HEK293 (cell line): ENCODE results near the gene HJURP.

ENCODE experiments used
- CTCF ChIA-PET: fragments of 350-600 bp; formaldehyde crosslinking; extraction: SDS; loops from one replicate; lab custom pipeline; 2021; ENCODE audit warnings: antibody characterized with exemption; lab: Yijun Ruan, JAX
- POLR2A ChIA-PET: fragments of 300-600 bp; formaldehyde crosslinking; extraction: SDS; loops from one replicate; lab custom pipeline; 2020; ENCODE audit warnings: antibody characterized with exemption, inconsistent platforms; lab: Yijun Ruan, JAX
- H3K27ac ChIP-seq: fragments of 200-500 bp; sonication (Bioruptor generic); 2 replicates; pipeline ENCODE4 v1.5.1; 2014; ENCODE audit warnings: low read depth, low read length, control low read depth, inconsistent platforms; ENCODE audit errors: extremely low read depth
- H3K36me3 ChIP-seq, 2 experiments: fragments of 200-500 bp in 1 of 2; sonication (Bioruptor generic) in 1 of 2; 1 replicate in 1 of 2; 2 replicates in 1 of 2; pipeline ENCODE4 v1.5.1; 2014 to 2017; ENCODE audit warnings: inconsistent platforms in 2 of 2, low read length in 2 of 2; ENCODE audit not compliant: control insufficient read depth in 2 of 2, insufficient read depth in 1 of 2
- H3K4me1 ChIP-seq: fragments of 200-500 bp; sonication (Bioruptor generic); 2 replicates; pipeline ENCODE4 v1.5.1; 2014; ENCODE audit warnings: mild to moderate bottlenecking, low read length, inconsistent platforms; ENCODE audit not compliant: control insufficient read depth, insufficient read depth
- H3K4me3 ChIP-seq: 2 replicates; pipeline ENCODE4 v1.5.1; 2011; ENCODE audit warnings: low read depth, mild to moderate bottlenecking, control low read depth, low read length, moderate library complexity
- H3K9me3 ChIP-seq: fragments of 200-500 bp; sonication (Bioruptor generic); 2 replicates; pipeline ENCODE4 v1.5.1; 2014; ENCODE audit warnings: low read depth, low read length, inconsistent platforms; ENCODE audit not compliant: control insufficient read depth, insufficient read depth
- BCL11A ChIP-seq: fragments of 450-650 bp; formaldehyde crosslinking; IDR thresholded peaks from 2 replicates; pipeline ENCODE4 v1.5.1; 2016; ENCODE audit warnings: low read depth, missing biosample characterization, missing genetic modification characterization
- GLIS2 ChIP-seq: fragments of 450-650 bp; formaldehyde crosslinking; IDR thresholded peaks from 2 replicates; pipeline ENCODE4 v1.5.1; 2016; ENCODE audit warnings: missing biosample characterization, missing genetic modification characterization
- HOXC10 ChIP-seq: sonication (generic); formaldehyde crosslinking; IDR thresholded peaks from 2 replicates; pipeline ENCODE4 v1.8.1; 2023; ENCODE audit warnings: mild to moderate bottlenecking, missing genetic modification reagents
- WT1 ChIP-seq: fragments of 450-650 bp; formaldehyde crosslinking; IDR thresholded peaks from 2 replicates; pipeline ENCODE4 v1.5.1; 2016; ENCODE audit warnings: missing biosample characterization, missing genetic modification characterization
- ZBTB1 ChIP-seq: fragments of 450-650 bp; formaldehyde crosslinking; IDR thresholded peaks from 2 replicates; pipeline ENCODE4 v1.5.1; 2016; ENCODE audit warnings: missing biosample characterization, missing genetic modification characterization
- ZBTB49 ChIP-seq: fragments of 450-650 bp; formaldehyde crosslinking; IDR thresholded peaks from 2 replicates; pipeline ENCODE4 v1.5.1; 2016; ENCODE audit warnings: missing biosample characterization, missing genetic modification characterization, low read depth
- ZFP3 ChIP-seq: fragments of 450-650 bp; formaldehyde crosslinking; IDR thresholded peaks from 2 replicates; pipeline ENCODE4 v1.5.1; 2016; ENCODE audit warnings: low read depth, missing biosample characterization, missing genetic modification characterization
- ZNF133 ChIP-seq: fragments of 450-650 bp; formaldehyde crosslinking; IDR thresholded peaks from 2 replicates; pipeline ENCODE4 v1.5.1; 2016; ENCODE audit warnings: missing biosample characterization, missing genetic modification characterization
- ZNF138 ChIP-seq: fragments of 450-650 bp; formaldehyde crosslinking; IDR thresholded peaks from 2 replicates; pipeline ENCODE4 v1.5.1; 2016; ENCODE audit warnings: missing biosample characterization, missing genetic modification characterization, borderline replicate concordance
- ZNF140 ChIP-seq: fragments of 450-650 bp; formaldehyde crosslinking; IDR thresholded peaks from 2 replicates; pipeline ENCODE4 v1.5.1; 2016; ENCODE audit warnings: missing biosample characterization, missing genetic modification characterization
- ZNF146 ChIP-seq: fragments of 450-650 bp; formaldehyde crosslinking; IDR thresholded peaks from 2 replicates; pipeline ENCODE4 v1.5.1; 2016; ENCODE audit warnings: missing biosample characterization, missing genetic modification characterization
- ZNF169 ChIP-seq: fragments of 450-650 bp; formaldehyde crosslinking; IDR thresholded peaks from 2 replicates; pipeline ENCODE4 v1.5.1; 2016; ENCODE audit warnings: missing biosample characterization, missing genetic modification characterization
- ZNF24 ChIP-seq: fragments of 450-650 bp; formaldehyde crosslinking; IDR thresholded peaks from 2 replicates; pipeline ENCODE4 v1.5.1; 2016; ENCODE audit warnings: missing biosample characterization, missing genetic modification characterization
- ZNF335 ChIP-seq: fragments of 450-650 bp; formaldehyde crosslinking; conservative IDR thresholded peaks from 2 replicates; pipeline ENCODE4 v1.5.1; 2016; ENCODE audit warnings: missing biosample characterization, missing genetic modification characterization
- ZNF354C ChIP-seq: fragments of 450-650 bp; formaldehyde crosslinking; IDR thresholded peaks from 2 replicates; pipeline ENCODE4 v1.5.1; 2016; ENCODE audit warnings: missing biosample characterization, missing genetic modification characterization, low read depth, borderline replicate concordance
- ZNF423 ChIP-seq: fragments of 450-650 bp; formaldehyde crosslinking; IDR thresholded peaks from 2 replicates; pipeline ENCODE4 v1.5.1; 2016; ENCODE audit warnings: missing biosample characterization, missing genetic modification characterization
- ZNF48 ChIP-seq: fragments of 450-650 bp; formaldehyde crosslinking; IDR thresholded peaks from 2 replicates; pipeline ENCODE4 v1.5.1; 2016; ENCODE audit warnings: missing biosample characterization, missing genetic modification characterization
- ZNF510 ChIP-seq: fragments of 450-650 bp; formaldehyde crosslinking; IDR thresholded peaks from 2 replicates; pipeline ENCODE4 v1.5.1; 2018; ENCODE audit warnings: mild to moderate bottlenecking, missing genetic modification characterization, missing biosample characterization; ENCODE audit not compliant: insufficient replicate concordance
- ZNF530 ChIP-seq: fragments of 450-650 bp; formaldehyde crosslinking; IDR thresholded peaks from 2 replicates; pipeline ENCODE4 v1.5.1; 2016; ENCODE audit warnings: low read depth, missing biosample characterization, missing genetic modification characterization
- ZNF548 ChIP-seq: fragments of 450-650 bp; formaldehyde crosslinking; IDR thresholded peaks from 2 replicates; pipeline ENCODE4 v1.5.1; 2016; ENCODE audit warnings: missing biosample characterization, missing genetic modification characterization
- ZNF549 ChIP-seq: fragments of 450-650 bp; IDR thresholded peaks from 2 replicates; pipeline ENCODE4 v1.5.1; 2018; ENCODE audit warnings: missing biosample characterization, missing genetic modification characterization, mild to moderate bottlenecking, inconsistent platforms, moderate library complexity
- ZNF747 ChIP-seq: fragments of 450-650 bp; formaldehyde crosslinking; IDR thresholded peaks from 2 replicates; pipeline ENCODE4 v1.5.1; 2016; ENCODE audit warnings: missing biosample characterization, missing genetic modification characterization
- ZNF792 ChIP-seq: fragments of 450-650 bp; formaldehyde crosslinking; IDR thresholded peaks from 2 replicates; pipeline ENCODE4 v1.5.1; 2016; ENCODE audit warnings: missing biosample characterization, missing genetic modification characterization
- ZNF843 ChIP-seq: fragments of 450-650 bp; formaldehyde crosslinking; IDR thresholded peaks from 2 replicates; pipeline ENCODE4 v1.5.1; 2016; ENCODE audit warnings: missing biosample characterization, missing genetic modification characterization
- TF ChIP-seq, protein P1 (sequence below): fragments of 450-650 bp; formaldehyde crosslinking; IDR thresholded peaks from 2 replicates; pipeline ENCODE4 v1.5.1; 2017; ENCODE audit warnings: missing biosample characterization, missing genetic modification characterization

Gene HJURP

GRCh38 chr2:233848276-233848675 is 6.1 kb downstream of the HJURP start:
- H3K4me1 ChIP-seq: no peaks in the 10 kb centered on the region
- no peaks in the 10 kb centered on the region for H3K9me3 ChIP-seq
- H3K4me3 ChIP-seq: no peak overlapping the region
- no peak overlapping the region for H3K27ac ChIP-seq
- TF ChIP-seq, protein P1, sequence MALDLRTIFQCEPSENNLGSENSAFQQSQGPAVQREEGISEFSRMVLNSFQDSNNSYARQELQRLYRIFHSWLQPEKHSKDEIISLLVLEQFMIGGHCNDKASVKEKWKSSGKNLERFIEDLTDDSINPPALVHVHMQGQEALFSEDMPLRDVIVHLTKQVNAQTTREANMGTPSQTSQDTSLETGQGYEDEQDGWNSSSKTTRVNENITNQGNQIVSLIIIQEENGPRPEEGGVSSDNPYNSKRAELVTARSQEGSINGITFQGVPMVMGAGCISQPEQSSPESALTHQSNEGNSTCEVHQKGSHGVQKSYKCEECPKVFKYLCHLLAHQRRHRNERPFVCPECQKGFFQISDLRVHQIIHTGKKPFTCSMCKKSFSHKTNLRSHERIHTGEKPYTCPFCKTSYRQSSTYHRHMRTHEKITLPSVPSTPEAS (tag by site-specific recombination): no peak
- no peak for TF ChIP-seq GLIS2 (tag by site-specific recombination)
- TF ChIP-seq, all 188 proteins: peak for 0
- CTCF ChIA-PET: interaction anchor here (1.2 kb wide), 1 partner anchor 9 kb away, joined by 3 read pairs; no protein-coding TSS in a partner anchor
- H3K36me3 ChIP-seq: peaks cover 60 to 100% of the 10 kb centered on the region in 2 experiments
- POLR2A ChIA-PET: no interaction called here

DNA sequence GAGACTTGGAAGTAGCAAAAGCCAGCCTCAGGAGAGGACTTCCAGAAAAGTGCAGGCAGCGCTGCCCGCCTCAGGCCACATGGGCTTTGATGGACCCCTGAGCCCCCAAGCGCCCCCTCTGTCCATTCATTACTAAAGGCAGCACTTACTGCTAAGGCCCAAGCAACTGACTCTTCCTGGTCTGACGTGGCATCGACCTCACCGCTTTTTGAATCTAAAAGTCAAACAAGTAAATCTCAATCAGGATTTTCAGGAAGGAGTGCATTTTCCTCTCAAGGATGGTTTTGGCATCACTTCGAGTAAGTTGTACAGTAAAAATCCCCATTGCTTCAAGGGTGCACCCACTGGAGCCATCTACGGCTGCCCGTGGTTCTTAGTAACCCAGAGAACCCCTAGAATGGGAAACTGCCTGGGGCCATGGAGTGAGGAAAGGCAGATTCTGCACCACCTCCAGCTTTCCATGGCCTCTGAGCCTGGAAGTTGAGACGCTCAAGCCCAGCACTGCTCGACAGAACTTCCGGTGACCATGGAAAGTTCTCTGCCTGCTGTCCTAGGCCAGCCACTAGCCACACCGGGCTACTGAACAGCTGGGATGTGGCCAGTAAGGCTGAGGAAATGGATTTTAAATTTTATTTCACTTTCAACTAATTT is 7.0 kb downstream of the HJURP start:
- CTCF ChIA-PET: interaction anchor here (0.7 to 1.1 kb wide), 2 partner anchors 77 to 399 kb away, joined by 3 read pairs; no protein-coding TSS in a partner anchor
- Histone ChIP-seq H3K27ac (no peak overlapping the region), H3K4me3 (no peak overlapping the region)
- TF ChIP-seq ZNF423 (tag by site-specific recombination) (no peak), ZNF747 (tag by site-specific recombination) (no peak), ZNF48 (tag by site-specific recombination) (no peak), ZNF140 (tag by site-specific recombination) (no peak)
- TF ChIP-seq, all 188 proteins: peak for 0
- Histone ChIP-seq H3K9me3 (no peaks in the 10 kb centered on the region), H3K36me3 (peaks cover 66 to 100% of the 10 kb centered on the region in 2 experiments), H3K4me1 (no peaks in the 10 kb centered on the region)
- POLR2A ChIA-PET: no interaction called here

GRCh38 chr2:233846387-233847247 is 7.7 kb downstream of the HJURP start:
- H3K36me3 ChIP-seq: peaks cover 70 to 100% of the 10 kb centered on the region in 2 experiments
- ChIA-PET CTCF (interaction anchor here (0.7 to 1.1 kb wide), 3 partner anchors 8 to 398 kb away, joined by 3 to 4 read pairs (median 3); no protein-coding TSS in a partner anchor), POLR2A (interaction anchor here (0.9 to 1.1 kb wide), 2 partner anchors 12 to 14 kb away, joined by 3 to 4 read pairs; no protein-coding TSS in a partner anchor)
- no peaks in the 10 kb centered on the region for H3K9me3 ChIP-seq
- H3K27ac ChIP-seq: no peak overlapping the region
- TF ChIP-seq ZNF843 (tag by site-specific recombination): no peak
- TF ChIP-seq ZNF354C (tag by site-specific recombination): no peak
- no peak for TF ChIP-seq ZNF792
- TF ChIP-seq BCL11A: no peak
- no peak for TF ChIP-seq ZNF549
- TF ChIP-seq HOXC10 (CRISPR knock-in tag): no peak
- no peak for TF ChIP-seq ZNF510 (tag by site-specific recombination)
- no peak for TF ChIP-seq ZNF24 (tag by site-specific recombination)
- no peak for TF ChIP-seq ZFP3
- no peak for TF ChIP-seq ZNF169 (tag by site-specific recombination)
- TF ChIP-seq ZNF548 (tag by site-specific recombination): no peak
- TF ChIP-seq ZNF146 (tag by site-specific recombination): no peak
- no peak for TF ChIP-seq ZNF138 (tag by site-specific recombination)
- no peak for TF ChIP-seq GLIS2 (tag by site-specific recombination)
- TF ChIP-seq WT1 (tag by site-specific recombination): no peak
- TF ChIP-seq ZNF335: no peak
- no peak for TF ChIP-seq ZBTB49
- no peak for TF ChIP-seq ZNF530 (tag by site-specific recombination)
- no peak for TF ChIP-seq ZNF133
- no peak for TF ChIP-seq ZBTB1 (tag by site-specific recombination)
- no peaks in the 10 kb centered on the region for H3K4me1 ChIP-seq
- H3K4me3 ChIP-seq: no peak overlapping the region
